ENCODE data around the gene SHB.

Gene SHB

DNA sequence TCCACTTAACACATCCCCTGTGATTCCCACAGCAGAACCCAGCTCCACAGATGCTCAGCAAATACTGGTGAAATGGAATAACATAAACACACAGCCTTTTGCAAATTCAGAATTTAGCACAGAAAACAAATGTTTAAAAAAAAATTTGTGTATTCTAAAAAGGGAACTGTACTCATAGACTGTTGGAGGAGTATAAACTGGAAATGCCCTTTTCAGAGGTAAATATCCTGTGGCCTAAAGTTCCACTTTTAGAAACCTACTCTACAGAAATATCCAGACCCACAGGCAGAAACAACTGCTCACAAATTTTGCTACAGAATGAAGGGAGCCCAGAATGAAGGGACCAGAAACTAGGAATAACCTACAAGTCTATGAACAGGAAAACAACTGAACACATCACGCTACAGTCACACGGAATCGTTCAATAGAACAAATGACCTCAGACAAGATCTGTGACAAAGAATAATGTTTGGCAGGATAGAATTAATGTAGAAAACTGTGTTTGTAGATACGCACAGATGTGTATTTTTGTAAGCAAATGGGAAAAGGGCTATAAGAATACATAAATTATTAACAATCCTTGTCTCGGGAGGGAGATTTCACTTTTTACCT, 78.5 kb downstream of the SHB start:
- Mint-ChIP-seq H3K36me3 (no peaks in the 10 kb centered on the region), H3K4me3 (no peak overlapping the region), H3K27me3 (peaks cover 7% of the 10 kb centered on the region), H3K4me1 (peaks cover 29% of the 10 kb centered on the region), H3K9me3 (no peaks in the 10 kb centered on the region), H3K27ac (peak overlapping the region; percentile 20)
- no peak for ATAC-seq

GRCh38 chr9:37989701-37990100, 79.3 kb downstream of the SHB start:
- Mint-ChIP-seq H3K4me3 (no peak overlapping the region), H3K27me3 (peaks cover 7% of the 10 kb centered on the region), H3K9me3 (no peaks in the 10 kb centered on the region), H3K36me3 (no peaks in the 10 kb centered on the region), H3K4me1 (peaks cover 21% of the 10 kb centered on the region), H3K27ac (no peak overlapping the region)
- no peak for ATAC-seq

DNA sequence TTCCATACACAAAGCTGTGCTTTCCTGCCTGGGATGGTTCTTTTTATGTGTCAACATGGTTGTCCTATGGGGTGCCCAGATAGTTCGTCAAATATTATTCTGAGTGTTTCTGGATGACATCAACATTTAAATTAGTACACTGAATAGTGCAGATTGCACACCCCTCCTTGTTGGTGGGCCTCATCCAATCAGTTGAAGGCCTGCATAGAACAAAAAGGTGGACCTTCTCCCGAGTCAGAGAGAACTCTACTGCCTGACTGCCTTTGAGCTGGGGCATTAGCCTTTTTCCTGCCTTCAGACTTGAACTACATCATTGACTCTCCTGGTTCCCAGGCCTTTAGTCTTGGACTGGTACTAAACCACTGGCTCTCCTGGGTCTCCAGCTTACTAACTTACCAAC, 80.4 kb downstream of the SHB start:
- peaks cover 12% of the 10 kb centered on the region for H3K4me1 Mint-ChIP-seq
- peaks cover 7% of the 10 kb centered on the region for H3K27me3 Mint-ChIP-seq
- no peaks in the 10 kb centered on the region for H3K9me3 Mint-ChIP-seq
- H3K27ac Mint-ChIP-seq: no peak overlapping the region
- H3K36me3 Mint-ChIP-seq: no peaks in the 10 kb centered on the region
- no peak overlapping the region for H3K4me3 Mint-ChIP-seq
- no peak for ATAC-seq

GRCh38 chr9:37988041-37988440, 81.0 kb downstream of the SHB start:
- no peaks in the 10 kb centered on the region for H3K36me3 Mint-ChIP-seq
- ATAC-seq: no peak
- H3K4me1 Mint-ChIP-seq: peaks cover 9% of the 10 kb centered on the region
- no peak overlapping the region for H3K4me3 Mint-ChIP-seq
- no peaks in the 10 kb centered on the region for H3K9me3 Mint-ChIP-seq
- no peak overlapping the region for H3K27ac Mint-ChIP-seq
- H3K27me3 Mint-ChIP-seq: peaks cover 5% of the 10 kb centered on the region

- no peaks in the 10 kb centered on the region for H3K27me3 Mint-ChIP-seq
- no peak for ATAC-seq
- H3K9me3 Mint-ChIP-seq: no peaks in the 10 kb centered on the region
- peaks cover 5% of the 10 kb centered on the region for H3K4me1 Mint-ChIP-seq
- H3K36me3 Mint-ChIP-seq: no peaks in the 10 kb centered on the region
- H3K27ac Mint-ChIP-seq: no peak overlapping the region
- no peak overlapping the region for H3K4me3 Mint-ChIP-seq
These were observed 81.5 kb downstream of the SHB start for GRCh38 chr9:37987467-37987981.

DNA sequence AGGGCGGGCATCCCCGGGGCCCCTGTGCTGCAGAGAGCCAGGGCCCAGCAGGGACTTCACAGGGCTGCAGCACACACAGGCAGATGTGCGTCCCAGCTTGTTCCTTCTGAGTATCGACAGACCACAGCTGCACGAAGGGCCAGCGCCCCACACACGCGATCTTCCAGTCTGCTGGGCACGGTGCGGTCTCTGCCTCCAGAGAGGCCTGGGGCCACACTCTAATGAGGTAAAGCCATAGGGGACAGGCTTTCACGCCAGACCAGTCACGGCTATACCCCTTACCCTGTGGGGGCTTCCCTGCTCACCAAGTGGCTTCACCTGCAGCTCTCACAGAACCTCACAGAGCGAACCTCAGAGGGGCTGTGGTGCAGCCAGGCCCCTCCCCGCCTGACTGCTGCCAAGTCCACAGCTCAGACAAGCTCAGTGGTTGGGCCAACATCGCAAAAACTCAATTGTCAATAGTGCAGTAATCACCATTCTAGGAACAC, 82.2 kb downstream of the SHB start:
- H3K27me3 Mint-ChIP-seq: no peaks in the 10 kb centered on the region
- no peak overlapping the region for H3K4me3 Mint-ChIP-seq
- peak overlapping the region; percentile 49 for H3K27ac Mint-ChIP-seq
- H3K36me3 Mint-ChIP-seq: no peaks in the 10 kb centered on the region
- no peaks in the 10 kb centered on the region for H3K9me3 Mint-ChIP-seq
- H3K4me1 Mint-ChIP-seq: peaks cover 5% of the 10 kb centered on the region
- peak; percentile 76 for ATAC-seq

DNA sequence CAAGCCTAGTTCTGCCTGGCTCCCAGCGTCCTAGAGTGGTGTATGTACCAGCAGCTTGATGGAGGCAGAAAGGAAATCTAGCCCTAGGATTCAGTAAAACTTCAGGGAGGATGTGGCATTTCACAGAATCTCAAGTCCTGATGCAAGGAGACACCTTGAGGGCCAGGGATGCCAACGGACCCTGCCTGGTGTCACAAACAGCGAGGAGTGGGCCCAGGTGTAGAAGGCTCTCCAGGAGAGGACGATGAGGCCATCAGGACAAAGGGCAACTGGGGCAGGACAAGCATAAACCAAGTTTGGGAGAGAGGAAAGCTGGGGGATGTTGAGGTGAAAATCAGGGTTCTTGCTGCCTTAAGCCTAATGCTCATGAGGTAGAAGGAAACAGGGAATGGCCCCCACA, 83.0 kb downstream of the SHB start:
- Mint-ChIP-seq H3K36me3 (no peaks in the 10 kb centered on the region), H3K27me3 (no peaks in the 10 kb centered on the region), H3K4me1 (peaks cover 5% of the 10 kb centered on the region), H3K9me3 (no peaks in the 10 kb centered on the region), H3K27ac (peak overlapping the region; percentile 49), H3K4me3 (no peak overlapping the region)
- ATAC-seq: no peak

- Mint-ChIP-seq H3K9me3 (no peaks in the 10 kb centered on the region), H3K4me3 (no peak overlapping the region), H3K27ac (no peak overlapping the region), H3K36me3 (no peaks in the 10 kb centered on the region), H3K27me3 (no peaks in the 10 kb centered on the region), H3K4me1 (no peaks in the 10 kb centered on the region)
- ATAC-seq: no peak
These were observed 84.1 kb downstream of the SHB start for GRCh38 chr9:37984672-37985611.

GRCh38 chr9:37984278-37984671, 84.8 kb downstream of the SHB start:
- no peaks in the 10 kb centered on the region for H3K4me1 Mint-ChIP-seq
- H3K9me3 Mint-ChIP-seq: no peaks in the 10 kb centered on the region
- H3K4me3 Mint-ChIP-seq: no peak overlapping the region
- H3K36me3 Mint-ChIP-seq: no peaks in the 10 kb centered on the region
- no peaks in the 10 kb centered on the region for H3K27me3 Mint-ChIP-seq
- ATAC-seq: no peak
- H3K27ac Mint-ChIP-seq: no peak overlapping the region

DNA sequence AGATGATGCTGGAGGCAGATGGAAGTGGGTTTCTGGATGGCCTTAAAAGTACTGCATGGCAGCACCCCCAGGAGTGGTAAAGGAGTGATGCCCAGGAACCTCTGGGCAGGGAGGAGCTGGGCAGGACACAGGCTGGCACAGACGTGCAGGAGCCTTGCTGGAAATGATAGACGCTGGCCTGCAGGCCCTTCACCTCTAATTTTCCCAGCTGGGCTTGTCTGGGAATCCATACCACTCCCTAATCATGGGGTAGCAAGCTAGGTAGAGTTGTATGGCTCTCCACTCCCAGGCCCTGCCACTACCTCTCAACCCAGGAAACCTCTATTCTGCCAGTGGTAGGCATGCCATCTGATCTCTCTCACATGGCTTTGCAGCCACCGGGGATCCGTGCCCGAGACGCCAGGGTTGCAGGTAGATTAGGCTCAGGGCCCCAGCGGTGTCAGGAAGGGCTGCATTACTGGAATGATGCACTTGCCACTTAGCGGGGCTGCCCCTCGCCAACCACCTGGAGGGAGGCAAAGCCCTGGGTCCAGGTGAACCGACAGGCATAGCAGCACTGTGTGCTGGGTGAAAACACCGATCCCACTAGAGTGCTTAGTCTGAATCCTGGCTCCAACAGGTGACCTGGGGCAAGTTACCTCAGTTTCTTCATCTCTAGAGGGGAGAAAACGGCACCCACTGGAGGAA, 85.5 kb downstream of the SHB start:
- no peak overlapping the region for H3K4me3 Mint-ChIP-seq
- no peaks in the 10 kb centered on the region for H3K4me1 Mint-ChIP-seq
- H3K36me3 Mint-ChIP-seq: no peaks in the 10 kb centered on the region
- H3K27ac Mint-ChIP-seq: no peak overlapping the region
- H3K27me3 Mint-ChIP-seq: no peaks in the 10 kb centered on the region
- no peaks in the 10 kb centered on the region for H3K9me3 Mint-ChIP-seq
- ATAC-seq: no peak

- no peak overlapping the region for H3K27ac Mint-ChIP-seq
- no peak for ATAC-seq
- H3K4me3 Mint-ChIP-seq: no peak overlapping the region
- no peaks in the 10 kb centered on the region for H3K27me3 Mint-ChIP-seq
- no peaks in the 10 kb centered on the region for H3K9me3 Mint-ChIP-seq
- H3K4me1 Mint-ChIP-seq: no peaks in the 10 kb centered on the region
- no peaks in the 10 kb centered on the region for H3K36me3 Mint-ChIP-seq
These were observed 89.2 kb downstream of the SHB start for GRCh38 chr9:37979844-37980243.

- Mint-ChIP-seq H3K36me3 (no peaks in the 10 kb centered on the region), H3K4me1 (no peaks in the 10 kb centered on the region), H3K27ac (peak overlapping the region; percentile 9), H3K4me3 (no peak overlapping the region), H3K27me3 (no peaks in the 10 kb centered on the region), H3K9me3 (no peaks in the 10 kb centered on the region)
- ATAC-seq: peak; percentile 46
These were observed 90.0 kb downstream of the SHB start for GRCh38 chr9:37978983-37979382.

DNA sequence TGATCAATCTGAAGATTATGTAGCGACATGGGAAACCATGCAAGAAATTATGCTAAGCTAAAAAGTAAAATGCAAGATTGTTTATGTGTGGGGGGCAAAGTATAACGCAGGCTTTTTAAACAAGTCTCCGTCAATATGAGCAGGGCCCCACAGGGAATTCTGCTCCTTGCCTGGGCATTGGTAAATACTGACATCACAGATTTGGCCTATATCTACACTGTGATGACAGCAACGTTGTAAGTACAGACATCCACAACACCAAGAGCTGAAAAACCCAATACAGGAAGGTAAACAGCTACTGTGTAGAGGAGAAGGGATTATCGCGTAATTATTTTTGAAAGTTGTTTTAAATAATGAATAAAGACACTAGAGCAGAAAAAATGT, 90.6 kb downstream of the SHB start:
- Mint-ChIP-seq H3K27ac (no peak overlapping the region), H3K9me3 (no peaks in the 10 kb centered on the region), H3K4me1 (no peaks in the 10 kb centered on the region), H3K36me3 (no peaks in the 10 kb centered on the region), H3K4me3 (no peak overlapping the region), H3K27me3 (no peaks in the 10 kb centered on the region)
- no peak for ATAC-seq

- Mint-ChIP-seq H3K36me3 (no peaks in the 10 kb centered on the region), H3K9me3 (no peaks in the 10 kb centered on the region), H3K4me1 (no peaks in the 10 kb centered on the region), H3K27ac (no peak overlapping the region), H3K27me3 (no peaks in the 10 kb centered on the region), H3K4me3 (no peak overlapping the region)
- no peak for ATAC-seq
These were observed 91.1 kb downstream of the SHB start for GRCh38 chr9:37977851-37978480.

All from stimulated activated memory B cell treated with anti-CD40 and anti-IgM and Interleukin-4, amounts not matched to agents 10 μg/mL and 1 μg/mL and 100 μg/mL, for 72 hours (primary cell).